Motor neuron (in vitro differentiated cells): Measurements from ENCODE around the gene ANP32A. TPM values are rescaled to one million over a fixed set of nuclear protein-coding genes. Genes with fewer than 3 reads are reported as not detected.

ENCODE experiments used
- ATAC-seq, 8 experiments: fragments of 200-7000 bp; cut with Tn5 transposase; replicated peaks in 6 of 8; 2 replicates each; pipeline ENCODE4 v1.8.0; 2021; ENCODE audit warnings: mild to moderate bottlenecking in 8 of 8, moderate library complexity in 8 of 8
- H3K27ac ChIP-seq, 2 donors: fragments of 250-450 bp; sonication (Bioruptor Pico); 2 replicates each; pipeline ENCODE4 v1.9.0; 2021; ENCODE audit warnings: antibody characterized with exemption in 2 of 2, mild to moderate bottlenecking in 2 of 2, moderate library complexity in 1 of 2
- H3K4me1 ChIP-seq, 2 donors: fragments of 250-450 bp; sonication (Bioruptor Pico); replicated peaks in 1 of 2; 2 replicates each; pipeline ENCODE4 v1.6.1; 2021; ENCODE audit warnings: antibody characterized with exemption in 2 of 2, mild to moderate bottlenecking in 2 of 2, moderate library complexity in 1 of 2
- H3K4me3 ChIP-seq, 5 donors: fragments of 250-450 bp; sonication (Bioruptor Pico); 2 replicates each; pipeline ENCODE4 v1.9.0; 2021; ENCODE audit warnings: antibody characterized with exemption in 5 of 5, mild to moderate bottlenecking in 5 of 5, moderate library complexity in 4 of 5
- WGBS, 10 experiments: fragments of 450-650 bp; shearing (Covaris generic); methylation state at CpG; one replicate each; pipeline ENCODE4 v1.0.0; 2022; 5-methylcytosine and 5-hydroxymethylcytosine counted together
- in situ Hi-C, 9 experiments: fragments of 400-800 bp; cut with MboI; loops; one replicate each; pipeline ENCODE4 v1.15.0; 2021; ENCODE audit warnings: low sequenced_read_pairs in 9 of 9, low pct_unique_long_range_greater_than_20kb in 2 of 9; ENCODE audit not compliant: unreplicated experiment in 9 of 9
- total RNA-seq, 8 experiments: library from RNA; unstranded; fragments of 300-600 nt; gene quantifications; 2 replicates each; pipeline versions ENCODE4 v1.2.3 to v1.2.4, GENCODE V29; 2022

Gene ANP32A
- total RNA-seq, 8 experiments from 2014 or later = 49.4 to 217 (median 150) TPM

DNA sequence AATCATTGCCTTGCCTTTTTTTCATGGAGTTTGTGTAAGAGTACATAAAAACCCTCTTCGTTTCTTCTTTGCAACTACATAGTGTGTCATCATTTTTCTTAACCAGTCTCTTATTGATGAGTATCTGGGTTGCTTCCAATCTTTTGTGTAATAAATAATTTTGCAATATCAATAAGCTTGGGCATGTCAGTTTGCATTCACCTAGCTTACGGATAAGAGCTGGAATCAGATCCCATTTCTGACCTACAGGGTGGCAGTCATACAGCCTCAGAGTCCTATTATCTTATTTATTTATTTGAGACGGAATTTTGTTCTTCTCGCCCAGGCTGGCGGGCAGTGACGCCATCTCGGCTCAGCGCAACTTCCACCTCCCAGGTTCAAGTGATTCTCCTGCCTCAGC, 18.3 kb downstream of the ANP32A start:
- 89 to 100% (median 100%) methylated on average over 1 to 8 of the region's 8 CpGs; no CpG with 5 or more reads in 1 of the 10 experiments for WGBS, 10 experiments
- no peak for ATAC-seq
- Histone ChIP-seq H3K27ac (no peak overlapping the region), H3K4me3 (no peak overlapping the region), H3K4me1 (peaks cover 20 to 27% of the 10 kb centered on the region in 2 donors)
- in situ Hi-C loops = no loop called here

DNA sequence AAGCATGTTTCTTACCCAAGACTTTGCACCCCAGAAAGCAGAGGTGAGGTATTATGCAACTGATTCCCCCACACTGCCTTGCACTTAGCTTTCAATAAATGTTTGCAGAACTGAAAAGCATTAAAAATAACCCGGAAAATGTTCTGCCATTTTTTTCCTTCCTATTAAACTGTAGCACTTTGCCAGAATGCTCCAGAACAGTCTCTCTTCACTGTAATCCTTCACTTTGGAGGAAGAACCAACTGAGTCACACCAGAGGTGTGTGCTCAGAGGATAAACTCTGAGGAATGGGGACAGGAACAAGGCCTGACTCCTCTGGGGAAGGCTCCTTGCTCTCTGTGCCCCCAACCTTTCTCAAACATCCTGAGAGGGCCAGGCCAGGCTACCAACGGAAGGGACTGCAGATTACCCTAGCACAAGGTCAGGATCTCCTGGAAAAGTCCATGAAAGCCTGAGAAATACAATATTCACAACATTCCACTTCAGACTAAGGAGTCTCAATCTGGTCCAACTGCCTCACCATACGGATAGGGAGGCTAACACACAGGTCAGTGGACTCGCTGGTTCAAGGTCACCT, 19.0 kb downstream of the ANP32A start:
- Histone ChIP-seq H3K27ac (no peak overlapping the region), H3K4me3 (no peak overlapping the region), H3K4me1 (peaks cover 25 to 27% of the 10 kb centered on the region in 2 donors)
- WGBS, 10 experiments = 60 to 93% (median 89%) methylated on average over 1 to 4 of the region's 4 CpGs; no CpG with 5 or more reads in 1 of the 10 experiments
- in situ Hi-C loops = no loop called here
- no peak for ATAC-seq

GRCh38 chr15:68800875-68801274, 19.8 kb downstream of the ANP32A start:
- in situ Hi-C loops = no loop called here
- no peak overlapping the region for H3K27ac ChIP-seq
- peaks cover 28 to 34% of the 10 kb centered on the region in 2 donors for H3K4me1 ChIP-seq
- 100% methylated on average over 1 of the region's 1 CpG; no CpG with 5 or more reads in 7 of the 10 experiments for WGBS, 10 experiments
- ATAC-seq = no peak
- no peak overlapping the region for H3K4me3 ChIP-seq

- Histone ChIP-seq H3K27ac (peak overlapping the region in 1 of 2 donors; percentile 24), H3K4me1 (peaks cover 50 to 54% of the 10 kb centered on the region in 2 donors), H3K4me3 (no peak overlapping the region)
- 62 to 100% (median 71%) methylated on average over 1 to 7 of the region's 9 CpGs; no CpG with 5 or more reads in 3 of the 10 experiments for WGBS, 10 experiments
- no peak for ATAC-seq
- in situ Hi-C loops = no loop called here
Observed at GRCh38 chr15:68798346-68799094, 22.2 kb downstream of the ANP32A start.

- no peak overlapping the region for H3K4me3 ChIP-seq
- ATAC-seq = peak in 5 of 8 experiments; percentile 12 to 28 (median 23)
- in situ Hi-C loops = no loop called here
- H3K27ac ChIP-seq = peak overlapping the region; percentile 24 to 55
- H3K4me1 ChIP-seq = peaks cover 57 to 61% of the 10 kb centered on the region in 2 donors
- 47 to 100% (median 60%) methylated on average over 1 to 3 of the region's 6 CpGs; no CpG with 5 or more reads in 7 of the 10 experiments for WGBS, 10 experiments
Observed at GRCh38 chr15:68797599-68798345, 22.9 kb downstream of the ANP32A start.

GRCh38 chr15:68797191-68797590, 23.5 kb downstream of the ANP32A start:
- H3K27ac ChIP-seq = peak overlapping the region; percentile 24 to 55
- H3K4me3 ChIP-seq = no peak overlapping the region
- in situ Hi-C loops = no loop called here
- H3K4me1 ChIP-seq = peaks cover 57 to 64% of the 10 kb centered on the region in 2 donors
- 70 to 100% (median 84%) methylated on average over 1 to 2 of the region's 3 CpGs; no CpG with 5 or more reads in 7 of the 10 experiments for WGBS, 10 experiments
- no peak for ATAC-seq

GRCh38 chr15:68796576-68796975, 24.1 kb downstream of the ANP32A start:
- 67 to 100% (median 94%) methylated on average over 1 to 6 of the region's 6 CpGs; no CpG with 5 or more reads in 3 of the 10 experiments for WGBS, 10 experiments
- Histone ChIP-seq H3K4me1 (peaks cover 57 to 71% of the 10 kb centered on the region in 2 donors), H3K4me3 (no peak overlapping the region), H3K27ac (peak overlapping the region in 1 of 2 donors; percentile 88)
- in situ Hi-C loops = no loop called here
- no peak for ATAC-seq

- WGBS, 10 experiments = 0 to 33% (median 1%) methylated on average over 1 to 17 of the region's 20 CpGs; no CpG with 5 or more reads in 2 of the 10 experiments
Observed at GRCh38 chr15:68795298-68795848, 25.3 kb downstream of the ANP32A start.

GRCh38 chr15:68794863-68795262, 25.8 kb downstream of the ANP32A start:
- ATAC-seq = peak; percentile 25 to 56 (median 48)
- in situ Hi-C loops = no loop called here
- H3K4me1 ChIP-seq = peaks cover 65 to 88% of the 10 kb centered on the region in 2 donors
- H3K27ac ChIP-seq = peak overlapping the region; percentile 74 to 88
- WGBS, 10 experiments = 20 to 92% (median 55%) methylated on average over 1 to 5 of the region's 5 CpGs; no CpG with 5 or more reads in 1 of the 10 experiments
- peak overlapping the region in 3 of 5 donors; percentile 2 to 24 (median 16) for H3K4me3 ChIP-seq

More at GRCh38 chr15:68795298-68795848, 25.3 kb downstream of the ANP32A start:
- in situ Hi-C loops = no loop called here
- Histone ChIP-seq H3K27ac (peak overlapping the region; percentile 87 to 88), H3K4me1 (peaks cover 60 to 83% of the 10 kb centered on the region in 2 donors), H3K4me3 (peak overlapping the region; percentile 2 to 24 (median 14))
- peak; percentile 98 to 99 (median 98) for ATAC-seq

DNA sequence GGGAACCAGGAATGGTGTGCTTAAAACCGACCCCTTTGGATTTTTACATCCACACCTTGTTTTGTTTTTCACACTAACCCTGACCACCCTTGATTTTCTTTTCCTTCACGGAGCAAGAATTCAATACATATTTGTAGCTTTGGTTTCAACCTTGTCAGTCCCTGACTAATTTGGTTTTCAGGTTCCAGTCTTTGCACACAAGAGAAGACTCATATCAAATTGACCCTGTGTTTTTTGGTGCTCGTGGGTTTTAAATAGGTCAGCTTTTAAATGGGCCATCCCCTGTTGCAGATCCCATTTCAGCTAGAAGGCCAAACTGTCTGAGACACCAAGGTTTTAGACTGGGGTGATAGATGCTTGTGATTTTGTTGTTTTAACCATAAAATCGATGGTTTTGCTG, 26.4 kb downstream of the ANP32A start:
- H3K27ac ChIP-seq = peak overlapping the region; percentile 74 to 88
- peaks cover 70 to 93% of the 10 kb centered on the region in 2 donors for H3K4me1 ChIP-seq
- ATAC-seq = no peak
- H3K4me3 ChIP-seq = no peak overlapping the region
- in situ Hi-C loops = no loop called here
- WGBS, 10 experiments = 20 to 100% (median 82%) methylated on average over 1 to 4 of the region's 4 CpGs; no CpG with 5 or more reads in 2 of the 10 experiments

DNA sequence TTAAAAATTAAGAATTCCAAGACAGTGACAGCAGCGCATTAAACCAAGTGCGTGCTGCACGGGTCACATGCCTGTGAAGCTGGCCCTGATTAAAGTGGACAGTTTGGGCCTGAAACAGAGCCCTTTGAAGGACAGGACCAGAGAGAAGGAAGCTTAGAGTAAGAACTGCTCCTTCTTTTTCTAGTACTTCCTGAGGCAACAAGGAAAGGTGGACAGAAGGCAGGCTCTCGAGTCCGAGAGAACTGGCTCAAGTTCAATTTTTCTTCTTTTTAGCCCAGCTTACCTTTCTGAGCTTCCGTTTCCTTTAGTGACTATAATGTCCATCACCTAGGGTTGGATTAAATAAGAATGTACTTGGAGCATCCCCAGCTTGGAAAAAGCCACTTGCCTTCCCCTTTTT, 26.9 kb downstream of the ANP32A start:
- ATAC-seq = no peak
- Histone ChIP-seq H3K4me1 (peaks cover 68 to 92% of the 10 kb centered on the region in 2 donors), H3K27ac (no peak overlapping the region), H3K4me3 (no peak overlapping the region)
- in situ Hi-C loops = no loop called here
- WGBS, 10 experiments = 93 to 100% (median 94%) methylated on average over 2 to 6 of the region's 6 CpGs; no CpG with 5 or more reads in 3 of the 10 experiments

GRCh38 chr15:68792901-68793766, 27.6 kb downstream of the ANP32A start:
- no peak overlapping the region for H3K27ac ChIP-seq
- H3K4me1 ChIP-seq = peaks cover 61 to 86% of the 10 kb centered on the region in 2 donors
- 75 to 100% (median 84%) methylated on average over 1 to 10 of the region's 14 CpGs; no CpG with 5 or more reads in 1 of the 10 experiments for WGBS, 10 experiments
- in situ Hi-C loops = no loop called here
- no peak for ATAC-seq
- H3K4me3 ChIP-seq = no peak overlapping the region
